HEK293 (cell line): ENCODE results near the gene KDM2B.

Experiments used
- CTCF ChIA-PET: fragments of 350-600 bp; formaldehyde crosslinking; extraction: SDS; loops from one replicate; lab custom pipeline; 2021; ENCODE audit warnings: antibody characterized with exemption; lab: Yijun Ruan, JAX
- POLR2A ChIA-PET: fragments of 300-600 bp; formaldehyde crosslinking; extraction: SDS; loops from one replicate; lab custom pipeline; 2020; ENCODE audit warnings: antibody characterized with exemption, inconsistent platforms; lab: Yijun Ruan, JAX
- H3K27ac ChIP-seq: fragments of 200-500 bp; sonication (Bioruptor generic); 2 replicates; pipeline ENCODE4 v1.5.1; 2014; ENCODE audit warnings: low read depth, low read length, control low read depth, inconsistent platforms; ENCODE audit errors: extremely low read depth
- H3K36me3 ChIP-seq, 2 experiments: fragments of 200-500 bp in 1 of 2; sonication (Bioruptor generic) in 1 of 2; 1 replicate in 1 of 2; 2 replicates in 1 of 2; pipeline ENCODE4 v1.5.1; 2014 to 2017; ENCODE audit warnings: inconsistent platforms in 2 of 2, low read length in 2 of 2; ENCODE audit not compliant: control insufficient read depth in 2 of 2, insufficient read depth in 1 of 2
- H3K4me1 ChIP-seq: fragments of 200-500 bp; sonication (Bioruptor generic); 2 replicates; pipeline ENCODE4 v1.5.1; 2014; ENCODE audit warnings: mild to moderate bottlenecking, low read length, inconsistent platforms; ENCODE audit not compliant: control insufficient read depth, insufficient read depth
- H3K4me3 ChIP-seq: 2 replicates; pipeline ENCODE4 v1.5.1; 2011; ENCODE audit warnings: low read depth, mild to moderate bottlenecking, control low read depth, low read length, moderate library complexity
- H3K9me3 ChIP-seq: fragments of 200-500 bp; sonication (Bioruptor generic); 2 replicates; pipeline ENCODE4 v1.5.1; 2014; ENCODE audit warnings: low read depth, low read length, inconsistent platforms; ENCODE audit not compliant: control insufficient read depth, insufficient read depth
- CTCF ChIP-seq: fragments of 450-650 bp; formaldehyde crosslinking; IDR thresholded peaks from 2 replicates; pipeline ENCODE4 v1.5.1; 2016; ENCODE audit warnings: missing biosample characterization, missing genetic modification characterization
- GLIS2 ChIP-seq: fragments of 450-650 bp; formaldehyde crosslinking; IDR thresholded peaks from 2 replicates; pipeline ENCODE4 v1.5.1; 2016; ENCODE audit warnings: missing biosample characterization, missing genetic modification characterization
- INSM2 ChIP-seq: fragments of 450-650 bp; formaldehyde crosslinking; IDR thresholded peaks from 2 replicates; pipeline ENCODE4 v1.5.1; 2016; ENCODE audit warnings: missing biosample characterization, missing genetic modification characterization
- OSR2 ChIP-seq: fragments of 450-650 bp; formaldehyde crosslinking; IDR thresholded peaks from 2 replicates; pipeline ENCODE4 v1.5.1; 2016; ENCODE audit warnings: missing biosample characterization, missing genetic modification characterization
- REPIN1 ChIP-seq: fragments of 450-650 bp; formaldehyde crosslinking; IDR thresholded peaks from 2 replicates; pipeline ENCODE4 v1.5.1; 2017; ENCODE audit warnings: missing biosample characterization, missing genetic modification characterization, low read depth
- SCRT2 ChIP-seq: fragments of 450-650 bp; formaldehyde crosslinking; IDR thresholded peaks from 2 replicates; pipeline ENCODE4 v1.5.1; 2016; ENCODE audit warnings: missing biosample characterization, missing genetic modification characterization
- TCF7L2 ChIP-seq: IDR thresholded peaks from 2 replicates; pipeline ENCODE4 v1.6.1; 2011; ENCODE audit warnings: low read depth, mild to moderate bottlenecking, inconsistent platforms, low read length, moderate library complexity, borderline replicate concordance
- WT1 ChIP-seq: fragments of 450-650 bp; formaldehyde crosslinking; IDR thresholded peaks from 2 replicates; pipeline ENCODE4 v1.5.1; 2016; ENCODE audit warnings: missing biosample characterization, missing genetic modification characterization
- ZBTB10 ChIP-seq: fragments of 450-650 bp; formaldehyde crosslinking; IDR thresholded peaks from 2 replicates; pipeline ENCODE4 v1.5.1; 2016; ENCODE audit warnings: missing biosample characterization, missing genetic modification characterization
- ZNF10 ChIP-seq: fragments of 450-650 bp; formaldehyde crosslinking; IDR thresholded peaks from 2 replicates; pipeline ENCODE4 v1.5.1; 2017; ENCODE audit warnings: missing biosample characterization, missing genetic modification characterization
- ZNF155 ChIP-seq: fragments of 450-650 bp; formaldehyde crosslinking; IDR thresholded peaks from 2 replicates; pipeline ENCODE4 v1.5.1; 2016; ENCODE audit warnings: missing biosample characterization, missing genetic modification characterization
- ZNF157 ChIP-seq: fragments of 450-650 bp; formaldehyde crosslinking; IDR thresholded peaks from 2 replicates; pipeline ENCODE4 v1.5.1; 2016; ENCODE audit warnings: missing biosample characterization, missing genetic modification characterization
- ZNF292 ChIP-seq: fragments of 450-650 bp; formaldehyde crosslinking; IDR thresholded peaks from 2 replicates; pipeline ENCODE4 v1.5.1; 2016; ENCODE audit warnings: low read depth, missing biosample characterization, missing genetic modification characterization, borderline replicate concordance
- ZNF433 ChIP-seq: fragments of 450-650 bp; formaldehyde crosslinking; IDR thresholded peaks from 2 replicates; pipeline ENCODE4 v1.5.1; 2016; ENCODE audit warnings: missing biosample characterization, missing genetic modification characterization, low read depth
- ZNF510 ChIP-seq: fragments of 450-650 bp; formaldehyde crosslinking; IDR thresholded peaks from 2 replicates; pipeline ENCODE4 v1.5.1; 2018; ENCODE audit warnings: mild to moderate bottlenecking, missing genetic modification characterization, missing biosample characterization; ENCODE audit not compliant: insufficient replicate concordance
- ZNF660 ChIP-seq: fragments of 450-650 bp; IDR thresholded peaks from 2 replicates; pipeline ENCODE4 v1.5.1; 2018; ENCODE audit warnings: missing biosample characterization, mild to moderate bottlenecking, missing genetic modification characterization
- TF ChIP-seq, protein P1 (sequence below): fragments of 450-650 bp; formaldehyde crosslinking; IDR thresholded peaks from 2 replicates; pipeline ENCODE4 v1.5.1; 2016; ENCODE audit warnings: missing biosample characterization, missing genetic modification characterization, borderline replicate concordance
- TF ChIP-seq, protein P2 (sequence below): fragments of 450-650 bp; IDR thresholded peaks from 2 replicates; pipeline ENCODE4 v1.5.1; 2018; ENCODE audit warnings: missing biosample characterization, missing genetic modification characterization

Gene KDM2B

GRCh38 chr12:121494093-121494787 is 86.6 kb downstream of the KDM2B start:
- POLR2A ChIA-PET, result no interaction called here
- Histone ChIP-seq H3K4me1 (no peaks in the 10 kb centered on the region), H3K9me3 (no peaks in the 10 kb centered on the region), H3K27ac (no peak overlapping the region), H3K36me3 (peaks cover 0 to 20% of the 10 kb centered on the region in 2 experiments; a peak in 2 of 3 replicates)
- TF ChIP-seq ZBTB10 (tag by site-specific recombination), result 0 out of 2 replicates have a peak, but pooled peaks have one; percentile 31
- no peak for TF ChIP-seq OSR2 (tag by site-specific recombination)
- TF ChIP-seq CTCF (tag by site-specific recombination), result peak; percentile 39; the same call in 1 of the 2 replicates
- TF ChIP-seq, all 188 proteins: peak for 2
- CTCF ChIA-PET, result interaction anchor here (0.5 to 1.8 kb wide), 18 partner anchors 9 to 908 kb away, joined by 3 to 13 read pairs (median 4); partner anchors contain the start of genes LRRC43 and RHOF
- no peak overlapping the region for H3K4me3 ChIP-seq

DNA sequence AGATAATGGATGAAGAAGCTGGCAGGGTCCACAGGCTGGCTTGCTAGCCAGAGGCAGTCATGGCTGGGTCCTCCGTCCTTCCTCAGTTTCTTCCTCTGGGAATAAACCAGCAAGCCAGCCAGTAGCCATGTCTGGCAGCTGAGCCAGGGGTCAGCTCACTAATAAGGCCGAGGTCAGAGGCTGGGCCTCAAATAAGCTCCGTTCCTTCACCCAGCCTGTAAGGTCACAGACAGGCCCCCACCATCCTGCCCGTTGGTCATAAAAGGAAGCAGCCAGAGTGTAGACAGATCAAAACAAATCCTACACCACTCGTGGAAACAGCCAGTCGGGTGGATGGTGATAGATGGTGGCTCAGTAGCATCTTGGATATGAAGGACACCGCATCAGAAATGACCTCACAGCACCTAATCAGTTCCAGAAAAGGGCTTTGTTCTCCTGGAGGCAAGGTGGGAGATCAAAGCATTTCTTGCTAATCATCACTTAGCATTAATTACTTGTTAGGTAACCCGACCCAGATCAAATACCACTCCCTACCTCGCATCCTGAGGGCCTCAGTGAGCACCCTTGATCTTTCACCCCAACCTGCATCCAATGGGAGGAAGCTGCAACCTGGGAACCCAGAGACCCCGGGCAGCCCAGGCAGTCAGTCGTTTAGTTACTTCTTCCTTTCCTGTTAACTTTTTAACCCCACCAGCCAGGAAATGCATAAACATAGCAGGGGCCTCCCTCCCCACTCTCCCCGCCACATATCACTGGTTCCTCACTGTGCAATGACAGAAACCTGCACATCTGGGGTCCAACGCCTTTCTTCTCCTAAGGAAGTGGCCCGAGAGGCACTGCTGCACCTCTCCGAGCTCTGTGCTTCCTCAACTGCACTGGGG is 90.2 kb downstream of the KDM2B start:
- ChIA-PET POLR2A (interaction anchor here (0.6 kb wide), 1 partner anchor 1052 kb away, joined by 7 read pairs; no protein-coding TSS in a partner anchor), CTCF (interaction anchor here (0.9 to 4.7 kb wide), 6 partner anchors 9 to 192 kb away, joined by 3 to 23 read pairs (median 5); no protein-coding TSS in a partner anchor)
- H3K9me3 ChIP-seq, result no peaks in the 10 kb centered on the region
- no peak for TF ChIP-seq ZNF660 (tag by site-specific recombination)
- TF ChIP-seq ZNF292 (tag by site-specific recombination), result no peak
- TF ChIP-seq ZNF155 (tag by site-specific recombination), result no peak
- TF ChIP-seq WT1 (tag by site-specific recombination), result peak; percentile 79
- no peak for TF ChIP-seq ZNF433 (tag by site-specific recombination)
- peak; percentile 42; the same call in 1 of the 2 replicates for TF ChIP-seq TCF7L2
- no peak for TF ChIP-seq SCRT2 (tag by site-specific recombination)
- no peak overlapping the region for H3K27ac ChIP-seq
- H3K36me3 ChIP-seq, result peaks cover 0 to 18% of the 10 kb centered on the region in 2 experiments; a peak in 2 of 3 replicates
- no peak overlapping the region for H3K4me3 ChIP-seq
- H3K4me1 ChIP-seq, result no peaks in the 10 kb centered on the region

- H3K4me1 ChIP-seq, result no peaks in the 10 kb centered on the region
- ChIA-PET POLR2A (no interaction called here), CTCF (interaction anchor here (0.9 to 4.7 kb wide), 5 partner anchors 10 to 72 kb away, joined by 3 to 23 read pairs (median 6); no protein-coding TSS in a partner anchor)
- H3K27ac ChIP-seq, result no peak overlapping the region
- H3K9me3 ChIP-seq, result no peaks in the 10 kb centered on the region
- peaks cover 0 to 15% of the 10 kb centered on the region in 2 experiments; a peak in 2 of 3 replicates for H3K36me3 ChIP-seq
- H3K4me3 ChIP-seq, result no peak overlapping the region
- TF ChIP-seq INSM2 (tag by site-specific recombination) (no peak), ZNF157 (no peak), OSR2 (tag by site-specific recombination) (no peak), GLIS2 (no peak), ZNF10 (tag by site-specific recombination) (no peak), ZNF510 (tag by site-specific recombination) (no peak), REPIN1 (tag by site-specific recombination) (no peak)
- TF ChIP-seq, protein P1, sequence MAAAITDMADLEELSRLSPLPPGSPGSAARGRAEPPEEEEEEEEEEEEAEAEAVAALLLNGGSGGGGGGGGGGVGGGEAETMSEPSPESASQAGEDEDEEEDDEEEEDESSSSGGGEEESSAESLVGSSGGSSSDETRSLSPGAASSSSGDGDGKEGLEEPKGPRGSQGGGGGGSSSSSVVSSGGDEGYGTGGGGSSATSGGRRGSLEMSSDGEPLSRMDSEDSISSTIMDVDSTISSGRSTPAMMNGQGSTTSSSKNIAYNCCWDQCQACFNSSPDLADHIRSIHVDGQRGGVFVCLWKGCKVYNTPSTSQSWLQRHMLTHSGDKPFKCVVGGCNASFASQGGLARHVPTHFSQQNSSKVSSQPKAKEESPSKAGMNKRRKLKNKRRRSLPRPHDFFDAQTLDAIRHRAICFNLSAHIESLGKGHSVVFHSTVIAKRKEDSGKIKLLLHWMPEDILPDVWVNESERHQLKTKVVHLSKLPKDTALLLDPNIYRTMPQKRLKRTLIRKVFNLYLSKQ (tag by site-specific recombination), result no peak
- TF ChIP-seq, protein P2, sequence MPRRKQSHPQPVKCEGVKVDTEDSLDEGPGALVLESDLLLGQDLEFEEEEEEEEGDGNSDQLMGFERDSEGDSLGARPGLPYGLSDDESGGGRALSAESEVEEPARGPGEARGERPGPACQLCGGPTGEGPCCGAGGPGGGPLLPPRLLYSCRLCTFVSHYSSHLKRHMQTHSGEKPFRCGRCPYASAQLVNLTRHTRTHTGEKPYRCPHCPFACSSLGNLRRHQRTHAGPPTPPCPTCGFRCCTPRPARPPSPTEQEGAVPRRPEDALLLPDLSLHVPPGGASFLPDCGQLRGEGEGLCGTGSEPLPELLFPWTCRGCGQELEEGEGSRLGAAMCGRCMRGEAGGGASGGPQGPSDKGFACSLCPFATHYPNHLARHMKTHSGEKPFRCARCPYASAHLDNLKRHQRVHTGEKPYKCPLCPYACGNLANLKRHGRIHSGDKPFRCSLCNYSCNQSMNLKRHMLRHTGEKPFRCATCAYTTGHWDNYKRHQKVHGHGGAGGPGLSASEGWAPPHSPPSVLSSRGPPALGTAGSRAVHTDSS (tag by site-specific recombination), result no peak
These were observed 90.9 kb downstream of the KDM2B start for GRCh38 chr12:121489874-121490273.
